AG04450 (cell line): Measurements from ENCODE around the gene SLC41A3. TPM values are rescaled to one million over a fixed set of nuclear protein-coding genes. Genes with fewer than 3 reads are reported as not detected.

Source experiments
- CTCF ChIA-PET: fragments of 300-600, 350-600 bp; formaldehyde crosslinking; extraction: SDS; loops from one replicate; lab custom pipeline; 2022; ENCODE audit warnings: antibody characterized with exemption, inconsistent platforms; lab: Charles Lee
- POLR2A ChIA-PET: fragments of 350-600 bp; formaldehyde crosslinking; extraction: SDS; loops from one replicate; lab custom pipeline; 2021; ENCODE audit warnings: antibody characterized with exemption, inconsistent platforms; lab: Yijun Ruan, JAX
- DNase-seq: peaks from one replicate; pipeline ENCODE4 v3.0.0-alpha.2; 2011; ENCODE audit warnings: low read depth, low spot score
- H3K27ac ChIP-seq: one replicate; pipeline ENCODE4 v1.5.1; 2012; ENCODE audit warnings: low read depth, low read length, control low read depth
- H3K27me3 ChIP-seq: one replicate; pipeline ENCODE4 v1.6.0; 2012; ENCODE audit warnings: low read length; ENCODE audit not compliant: control insufficient read depth, insufficient read depth
- H3K4me3 ChIP-seq: 2 replicates; pipeline ENCODE4 v1.5.1; 2011; ENCODE audit warnings: mild to moderate bottlenecking, low read depth, low read length, control low read depth
- H3K9me3 ChIP-seq: 2 replicates; pipeline ENCODE4 v1.5.1; 2012; ENCODE audit warnings: low read length; ENCODE audit not compliant: control insufficient read depth, insufficient read depth
- polyA plus RNA-seq: library from polyadenylated mRNA; depleted of rRNA; stranded (reverse); fragments of >200 nt; gene quantifications from 2 replicates; pipeline ENCODE4 v1.2.3, GENCODE V29; 2011
- TF ChIP-seq, protein P1 (sequence below): IDR thresholded peaks from 2 replicates; pipeline ENCODE4 v1.5.1; 2011; ENCODE audit warnings: low read depth, low read length, control low read depth, inconsistent platforms

SLC41A3 gene
- polyA plus RNA-seq, 1 experiment, result 36.9 TPM

- CTCF ChIA-PET, result interaction anchor here (1.6 kb wide), 1 partner anchor 96 kb away, joined by 3 read pairs; no protein-coding TSS in a partner anchor
- DNase-seq, result no peak
- TF ChIP-seq, protein P1, sequence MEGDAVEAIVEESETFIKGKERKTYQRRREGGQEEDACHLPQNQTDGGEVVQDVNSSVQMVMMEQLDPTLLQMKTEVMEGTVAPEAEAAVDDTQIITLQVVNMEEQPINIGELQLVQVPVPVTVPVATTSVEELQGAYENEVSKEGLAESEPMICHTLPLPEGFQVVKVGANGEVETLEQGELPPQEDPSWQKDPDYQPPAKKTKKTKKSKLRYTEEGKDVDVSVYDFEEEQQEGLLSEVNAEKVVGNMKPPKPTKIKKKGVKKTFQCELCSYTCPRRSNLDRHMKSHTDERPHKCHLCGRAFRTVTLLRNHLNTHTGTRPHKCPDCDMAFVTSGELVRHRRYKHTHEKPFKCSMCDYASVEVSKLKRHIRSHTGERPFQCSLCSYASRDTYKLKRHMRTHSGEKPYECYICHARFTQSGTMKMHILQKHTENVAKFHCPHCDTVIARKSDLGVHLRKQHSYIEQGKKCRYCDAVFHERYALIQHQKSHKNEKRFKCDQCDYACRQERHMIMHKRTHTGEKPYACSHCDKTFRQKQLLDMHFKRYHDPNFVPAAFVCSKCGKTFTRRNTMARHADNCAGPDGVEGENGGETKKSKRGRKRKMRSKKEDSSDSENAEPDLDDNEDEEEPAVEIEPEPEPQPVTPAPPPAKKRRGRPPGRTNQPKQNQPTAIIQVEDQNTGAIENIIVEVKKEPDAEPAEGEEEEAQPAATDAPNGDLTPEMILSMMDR, result no peak
- no peaks in the 10 kb centered on the region for H3K9me3 ChIP-seq
- H3K27me3 ChIP-seq, result peaks cover 22% of the 10 kb centered on the region
- H3K4me3 ChIP-seq, result no peak overlapping the region
- no peak overlapping the region for H3K27ac ChIP-seq
- POLR2A ChIA-PET, result no interaction called here
These were observed 32.6 kb upstream of the SLC41A3 start for GRCh38 chr3:126116526-126116925.

DNA sequence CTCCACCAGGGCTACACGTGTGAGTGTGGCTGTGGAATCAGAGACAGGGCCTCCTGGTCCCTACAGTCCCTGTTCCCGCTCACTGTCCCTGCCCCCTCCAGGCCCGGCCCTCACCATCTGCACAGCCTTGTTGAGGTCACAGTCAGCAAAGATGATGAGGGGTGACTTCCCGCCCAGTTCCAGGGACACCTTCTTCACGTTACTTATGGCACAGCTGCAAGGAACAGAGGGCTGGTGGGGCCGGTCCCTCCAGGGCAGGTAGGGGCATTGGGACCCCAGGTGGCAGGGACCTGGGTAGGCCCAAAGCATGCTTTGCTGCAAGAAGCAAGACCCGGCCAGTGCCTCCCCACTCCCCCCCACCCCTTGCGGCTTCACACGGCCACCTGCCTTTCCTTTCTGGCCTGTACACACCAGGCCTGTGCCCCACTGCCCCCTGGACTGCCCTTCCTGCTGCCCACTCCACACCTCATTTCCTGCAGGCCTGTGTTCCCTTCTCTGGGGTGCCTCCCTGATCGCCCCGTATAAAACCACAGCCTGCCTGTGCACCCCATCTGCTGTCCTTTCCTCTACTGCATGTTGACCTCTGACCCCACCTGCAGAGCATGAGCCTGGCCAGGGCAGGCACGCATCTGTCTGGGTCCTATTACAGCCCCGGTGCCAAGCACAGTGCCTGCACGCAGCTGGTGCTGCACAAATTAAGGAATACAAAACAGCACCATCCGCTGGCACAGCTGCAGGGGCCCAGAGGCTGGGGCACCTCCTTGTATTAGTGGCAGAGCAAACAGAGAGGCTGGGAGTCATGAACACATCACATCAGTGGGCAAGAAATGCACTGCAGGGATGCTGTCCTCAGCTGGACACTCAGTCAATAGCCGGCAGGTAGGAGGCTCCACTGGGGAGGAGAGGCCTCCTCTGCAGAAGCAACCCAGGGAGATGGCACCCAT is 30.8 kb upstream of the SLC41A3 start:
- no peak overlapping the region for H3K4me3 ChIP-seq
- no peak for DNase-seq
- no peak overlapping the region for H3K27ac ChIP-seq
- ChIA-PET POLR2A (no interaction called here), CTCF (interaction anchor here (1.6 kb wide), 1 partner anchor 98 kb away, joined by 3 read pairs; no protein-coding TSS in a partner anchor)
- H3K27me3 ChIP-seq, result peaks cover 13% of the 10 kb centered on the region
- TF ChIP-seq, protein P1, result no peak
- no peaks in the 10 kb centered on the region for H3K9me3 ChIP-seq

DNA sequence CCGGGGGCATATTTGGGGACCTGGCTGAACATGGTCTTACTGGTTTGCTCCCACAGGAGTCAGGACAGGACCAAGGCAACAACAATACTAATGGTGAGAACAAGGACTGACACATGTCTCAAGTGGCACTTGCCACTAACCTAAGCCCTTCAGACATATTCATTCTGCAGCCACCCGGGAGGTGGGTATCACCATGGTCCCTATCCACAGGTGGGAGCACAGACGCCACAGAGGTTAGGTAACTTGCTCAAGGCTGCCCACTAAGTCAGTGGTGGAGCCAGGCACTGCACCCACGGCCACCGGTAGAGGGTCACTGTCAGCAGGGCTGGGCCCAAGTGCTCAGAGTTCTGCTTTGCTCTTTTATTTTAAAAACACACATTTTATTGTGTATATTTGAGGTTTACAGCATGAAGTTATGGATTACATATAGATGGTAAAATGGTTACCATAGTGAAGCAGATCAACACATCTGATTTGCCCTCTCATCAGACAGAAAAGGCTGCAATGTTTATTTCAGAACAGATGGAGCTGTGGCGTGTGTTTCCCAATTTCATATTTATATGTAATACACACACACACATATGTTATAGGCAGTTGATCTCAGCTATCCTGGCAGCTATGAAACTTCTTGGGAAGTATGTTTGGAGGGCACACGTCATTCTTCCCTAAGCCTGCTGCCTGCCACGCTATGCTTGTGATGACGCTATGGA is 30.0 kb upstream of the SLC41A3 start:
- POLR2A ChIA-PET, result no interaction called here
- Histone ChIP-seq H3K9me3 (no peaks in the 10 kb centered on the region), H3K4me3 (no peak overlapping the region), H3K27me3 (peaks cover 6% of the 10 kb centered on the region), H3K27ac (no peak overlapping the region)
- CTCF ChIA-PET, result no interaction called here
- DNase-seq, result no peak
- TF ChIP-seq, protein P1, result peak; percentile 42

GRCh38 chr3:126113238-126113555 is 29.3 kb upstream of the SLC41A3 start:
- TF ChIP-seq, protein P1, result no peak
- ChIA-PET CTCF (no interaction called here), POLR2A (no interaction called here)
- H3K27me3 ChIP-seq, result peaks cover 5% of the 10 kb centered on the region
- no peak overlapping the region for H3K4me3 ChIP-seq
- no peak overlapping the region for H3K27ac ChIP-seq
- DNase-seq, result no peak
- H3K9me3 ChIP-seq, result no peaks in the 10 kb centered on the region
